Small intestine (tissue), 7 donors: ENCODE data around the gene OSBPL10. TPM values are rescaled to one million over a fixed set of nuclear protein-coding genes. Genes with fewer than 3 reads are reported as not detected.
"Not testable (repeated sequence)": the region's sequence is repeated elsewhere in the genome, so short reads cannot be mapped to it uniquely, and the experiment has no call there.

ENCODE experiments used
- DNase-seq, 2 donors: peaks; one replicate each; pipeline versions ENCODE4 v3.0.0 to v3.0.0-alpha.2; 2013
- FAIRE-seq: peaks from 2 replicates; lab custom pipeline; 2012; peaks lifted over from hg19 to GRCh38; lab: Jason Lieb, UNC
- H3K27ac ChIP-seq, 3 donors: one replicate each; pipeline ENCODE4 v1.5.1; 2013; ENCODE audit warnings: low read length in 2 of 3, mild to moderate bottlenecking in 2 of 3, control low read depth in 1 of 3, inconsistent platforms in 1 of 3, low read depth in 1 of 3, moderate library complexity in 1 of 3
- H3K27me3 ChIP-seq, 3 donors: one replicate each; pipeline ENCODE4 v1.6.1; 2013; ENCODE audit warnings: low read length in 3 of 3, inconsistent platforms in 1 of 3; ENCODE audit not compliant: control insufficient read depth in 3 of 3, insufficient read depth in 3 of 3
- H3K36me3 ChIP-seq, 3 donors: one replicate each; pipeline ENCODE4 v1.6.1; 2013; ENCODE audit warnings: low read length in 3 of 3, inconsistent platforms in 1 of 3, low read depth in 1 of 3, mild to moderate bottlenecking in 1 of 3, moderate library complexity in 1 of 3; ENCODE audit not compliant: control insufficient read depth in 3 of 3, insufficient read depth in 2 of 3
- H3K4me1 ChIP-seq, 3 donors: one replicate each; pipeline ENCODE4 v1.6.1; 2013; ENCODE audit warnings: low read length in 2 of 3, inconsistent platforms in 1 of 3, low read depth in 1 of 3, mild to moderate bottlenecking in 1 of 3, moderate library complexity in 1 of 3; ENCODE audit not compliant: control insufficient read depth in 3 of 3, insufficient read depth in 2 of 3
- H3K4me3 ChIP-seq, 3 donors: one replicate each; pipeline ENCODE4 v1.5.1; 2013; ENCODE audit warnings: low read length in 3 of 3, control low read depth in 1 of 3, inconsistent platforms in 1 of 3, low read depth in 1 of 3, mild to moderate bottlenecking in 1 of 3, moderate library complexity in 1 of 3
- H3K9me3 ChIP-seq, 2 donors: one replicate each; pipeline ENCODE4 v1.6.1; 2013; ENCODE audit warnings: low read depth in 1 of 2, low read length in 1 of 2; ENCODE audit not compliant: control insufficient read depth in 2 of 2, insufficient read depth in 1 of 2
- WGBS, 3 donors: extraction: QIAGEN DNeasy Blood & Tissue Kit; methylation state at CpG; one replicate each; pipeline ENCODE4 v1.1.7; 2013; 5-methylcytosine and 5-hydroxymethylcytosine counted together
- polyA plus RNA-seq, 4 donors: library from polyadenylated mRNA; stranded (reverse) in 3 of 4; unstranded in 1 of 4; fragments of 200-250 nt in 3 of 4; fragments of 120-200 nt in 1 of 4; gene quantifications; one replicate each; pipeline versions ENCODE4 v1.2.1 to v1.2.3, GENCODE V29; 2013
- donor health status: healthy with polysubstance abuse.
- donor health status: control.
- donor health status: control.
- donor health status: Bipolar disorder and iron deficiency.
- donor health status: healthy.

OSBPL10 gene
- polyA plus RNA-seq, 4 donors = 1.4 to 8.6 (median 3.8) TPM

DNA sequence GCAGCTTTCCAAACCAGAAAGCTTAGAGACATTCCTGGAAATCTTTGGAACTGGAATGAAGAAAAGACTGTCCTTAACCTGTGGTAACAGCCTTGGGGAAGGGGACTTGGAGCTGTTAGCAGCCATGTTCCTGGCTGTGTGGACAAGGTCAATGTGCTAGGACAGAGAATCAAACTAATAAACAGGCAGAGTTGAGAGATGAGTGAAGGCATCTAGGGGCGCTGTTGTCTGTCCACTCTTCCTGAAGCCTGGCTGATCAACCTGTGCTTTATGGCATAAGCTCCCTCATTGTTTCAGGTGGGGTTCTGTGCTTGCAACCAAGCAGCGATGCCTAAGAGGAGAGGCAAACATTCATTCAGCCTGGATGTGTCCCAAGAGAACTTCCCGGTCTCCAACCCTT lies 19.8 kb upstream of the OSBPL10 start:
- Histone ChIP-seq H3K27ac (no peak overlapping the region), H3K9me3 (no peaks in the 10 kb centered on the region), H3K4me1 (no peaks in the 10 kb centered on the region), H3K36me3 (no peaks in the 10 kb centered on the region), H3K4me3 (no peak overlapping the region), H3K27me3 (no peaks in the 10 kb centered on the region)
- 87 to 95% (median 88%) methylated on average over 3 of the region's 3 CpGs for WGBS, 3 donors
- DNase-seq (no peak), FAIRE-seq (no peak)

DNA sequence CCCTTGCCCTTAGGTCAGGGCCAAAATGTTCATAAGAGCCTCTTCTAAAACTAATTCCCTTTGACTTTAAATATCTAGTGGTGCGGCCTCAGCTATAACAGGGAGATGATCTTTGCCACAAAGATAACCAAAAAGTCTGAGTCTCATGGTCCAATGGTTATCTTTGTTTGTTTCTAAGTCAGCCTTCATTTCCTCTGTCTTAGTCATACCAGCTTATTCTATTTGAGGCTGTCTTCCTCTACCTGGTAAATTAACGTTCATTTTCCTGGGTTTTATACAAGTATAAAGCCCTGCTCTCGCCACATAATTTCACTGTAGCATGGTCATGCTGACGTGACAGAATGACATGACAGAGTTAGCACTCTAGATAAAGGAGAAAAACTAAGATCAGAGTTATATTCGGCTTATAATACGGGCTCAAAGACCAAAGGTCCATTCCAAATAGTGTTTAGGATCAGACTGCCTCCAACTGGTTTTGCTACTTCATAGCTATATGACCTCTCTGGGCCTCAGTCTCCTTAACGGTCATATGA lies 18.9 kb upstream of the OSBPL10 start:
- FAIRE-seq (no peak), DNase-seq (peak in 1 of 2 donors; percentile 20)
- Histone ChIP-seq H3K27ac (no peak overlapping the region), H3K4me1 (no peaks in the 10 kb centered on the region), H3K27me3 (no peaks in the 10 kb centered on the region), H3K4me3 (no peak overlapping the region), H3K9me3 (no peaks in the 10 kb centered on the region), H3K36me3 (no peaks in the 10 kb centered on the region)
- 39 to 66% (median 41%) methylated on average over 7 of the region's 7 CpGs for WGBS, 3 donors

DNA sequence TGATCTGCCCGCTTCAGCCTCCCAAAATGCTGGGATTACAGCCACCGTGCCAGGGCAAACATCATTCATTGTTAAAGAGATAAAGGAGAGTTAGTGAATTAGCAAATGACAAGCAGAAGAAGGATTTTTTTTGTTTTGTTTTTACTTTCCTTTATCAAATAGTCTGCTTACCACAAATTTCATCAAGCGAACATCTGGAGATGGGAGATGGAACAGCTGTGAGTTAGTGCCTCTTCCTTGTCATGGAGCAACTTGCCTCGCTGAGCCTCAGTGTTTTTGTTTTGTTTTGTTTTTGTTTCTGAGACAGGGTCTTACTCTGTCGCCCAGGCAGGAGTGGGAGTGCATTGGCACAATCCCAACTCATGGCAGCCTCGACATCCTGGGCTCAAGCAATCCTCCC lies 16.4 kb upstream of the OSBPL10 start:
- Histone ChIP-seq H3K4me3 (no peak overlapping the region), H3K36me3 (no peaks in the 10 kb centered on the region), H3K4me1 (no peaks in the 10 kb centered on the region), H3K27ac (no peak overlapping the region), H3K9me3 (peaks cover 0 to 2% of the 10 kb centered on the region in 2 donors), H3K27me3 (no peaks in the 10 kb centered on the region)
- 74 to 87% (median 83%) methylated on average over 6 of the region's 6 CpGs for WGBS, 3 donors
- FAIRE-seq = no peak
- no peak for DNase-seq

DNA sequence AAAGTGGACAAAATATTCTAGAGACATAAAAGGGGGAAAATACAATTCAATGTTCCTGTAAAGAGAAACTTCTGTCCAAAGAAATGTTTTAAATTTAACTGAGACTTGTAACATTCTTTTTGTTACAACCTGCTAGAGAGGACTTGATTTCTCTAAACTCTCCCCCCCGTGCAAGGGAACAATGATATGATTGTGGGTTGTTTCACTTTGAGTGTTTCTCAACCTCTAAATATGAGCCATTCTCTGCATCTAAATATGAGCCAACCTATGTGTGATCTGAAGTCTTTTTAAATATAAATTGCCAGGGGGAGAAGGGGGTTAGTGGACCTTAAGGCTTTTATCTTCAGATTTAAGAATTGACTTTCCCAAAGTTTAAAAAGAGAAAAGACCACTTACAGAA lies 15.1 kb upstream of the OSBPL10 start:
- Histone ChIP-seq H3K4me1 (no peaks in the 10 kb centered on the region), H3K36me3 (no peaks in the 10 kb centered on the region), H3K27ac (no peak overlapping the region), H3K27me3 (no peaks in the 10 kb centered on the region), H3K9me3 (peaks cover 0 to 2% of the 10 kb centered on the region in 2 donors), H3K4me3 (no peak overlapping the region)
- no peak for DNase-seq
- no peak for FAIRE-seq
- WGBS, 3 donors = 67 to 78% (median 69%) methylated on average over 1 of the region's 1 CpG

DNA sequence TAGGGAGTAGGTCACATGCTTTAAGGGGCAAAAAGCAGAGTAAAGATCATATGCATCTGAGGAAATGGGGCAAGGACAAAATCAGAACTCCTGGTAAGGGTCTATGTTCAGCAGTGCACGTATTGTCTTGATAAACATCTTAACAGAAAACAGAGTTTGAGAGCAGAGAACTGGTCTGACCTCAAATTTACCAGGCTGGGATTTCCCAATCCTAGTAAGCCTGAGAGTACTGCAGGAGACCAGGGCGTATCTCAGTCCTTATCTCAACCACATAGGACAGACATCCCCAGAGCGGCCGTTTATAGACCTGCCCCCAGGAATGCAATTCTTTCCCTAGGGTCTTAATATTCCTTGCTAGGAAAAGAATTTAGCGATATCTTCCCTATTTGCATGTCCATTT lies 14.0 kb upstream of the OSBPL10 start:
- not testable (repeated sequence) for H3K36me3 ChIP-seq, DNase-seq, H3K27ac ChIP-seq, H3K27me3 ChIP-seq, H3K4me1 ChIP-seq, H3K9me3 ChIP-seq, H3K4me3 ChIP-seq, FAIRE-seq
- 81 to 82% (median 82%) methylated on average over 5 of the region's 5 CpGs for WGBS, 3 donors

DNA sequence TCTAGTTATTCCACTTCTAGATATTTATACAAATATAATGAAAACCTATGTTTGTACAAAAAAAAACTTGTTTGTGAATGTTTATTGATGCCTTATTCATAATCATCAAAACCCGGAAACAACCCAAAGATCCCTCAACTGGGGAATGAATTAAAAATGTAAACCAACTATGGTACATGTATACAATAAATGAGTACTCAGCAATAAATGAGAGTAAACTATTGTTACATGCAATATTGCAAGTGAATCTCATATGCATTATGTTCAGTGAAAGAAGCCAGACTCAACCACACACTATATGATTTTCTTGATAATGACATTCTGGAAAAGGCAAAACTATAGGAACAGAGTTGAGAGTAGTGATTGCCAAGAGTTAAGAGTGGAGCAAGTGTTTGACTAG lies 12.8 kb upstream of the OSBPL10 start:
- Histone ChIP-seq H3K27me3 (no peaks in the 10 kb centered on the region), H3K4me1 (no peaks in the 10 kb centered on the region), H3K9me3 (peaks cover 0 to 11% of the 10 kb centered on the region in 2 donors), H3K36me3 (no peaks in the 10 kb centered on the region), H3K4me3 (no peak overlapping the region), H3K27ac (no peak overlapping the region)
- FAIRE-seq (no peak), DNase-seq (no peak)
- 85 to 92% (median 92%) methylated on average over 1 of the region's 1 CpG for WGBS, 3 donors

DNA sequence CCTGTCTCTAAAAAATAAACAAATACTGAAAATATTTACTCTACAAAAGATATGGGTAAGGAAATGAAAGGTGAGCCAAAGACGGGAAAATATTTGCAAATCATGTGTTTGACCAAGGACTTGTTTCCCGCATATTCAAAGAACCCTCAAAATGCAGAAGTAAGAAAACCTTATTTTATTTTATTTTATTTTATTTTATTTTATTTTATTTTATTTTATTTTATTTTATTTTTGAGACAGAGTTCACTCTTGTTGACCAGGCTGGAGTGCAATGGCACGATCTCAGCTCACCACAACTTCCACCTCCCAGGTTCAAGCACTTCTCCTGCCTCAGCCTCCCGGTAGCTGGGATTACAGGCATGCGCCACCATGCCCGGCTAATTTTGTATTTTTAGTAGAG lies 11.9 kb upstream of the OSBPL10 start:
- peaks cover 0 to 12% of the 10 kb centered on the region in 2 donors for H3K9me3 ChIP-seq
- not testable (repeated sequence) for DNase-seq, H3K36me3 ChIP-seq, H3K4me3 ChIP-seq, H3K4me1 ChIP-seq, FAIRE-seq, H3K27ac ChIP-seq, H3K27me3 ChIP-seq
- WGBS, 3 donors = 94 to 97% (median 97%) methylated on average over 6 of the region's 6 CpGs

DNA sequence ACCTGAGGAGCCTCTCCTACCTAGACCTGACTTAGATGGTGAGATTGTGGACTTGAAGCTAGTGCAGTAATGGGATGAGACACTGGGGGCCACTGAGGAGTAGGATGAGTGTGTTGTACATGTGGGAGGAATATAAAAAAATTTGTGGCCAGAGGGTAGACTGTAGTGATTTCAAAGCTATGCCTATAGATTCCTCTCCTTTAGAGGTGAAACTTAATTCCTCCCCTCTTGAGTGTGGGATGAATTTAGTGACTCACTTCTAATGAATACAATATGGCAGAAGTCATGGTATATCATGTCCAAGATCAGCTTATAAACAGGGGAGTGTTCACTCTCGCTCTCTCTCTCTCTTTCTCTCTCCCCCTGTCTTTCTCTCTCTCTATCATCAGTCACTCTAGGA lies 7.2 kb upstream of the OSBPL10 start:
- no peaks in the 10 kb centered on the region for H3K4me1 ChIP-seq
- 86 to 100% (median 94%) methylated on average over 1 of the region's 1 CpG for WGBS, 3 donors
- H3K27ac ChIP-seq = no peak overlapping the region
- FAIRE-seq (no peak), DNase-seq (no peak)
- no peaks in the 10 kb centered on the region for H3K27me3 ChIP-seq
- no peak overlapping the region for H3K4me3 ChIP-seq
- H3K36me3 ChIP-seq = no peaks in the 10 kb centered on the region
- peaks cover 0 to 9% of the 10 kb centered on the region in 2 donors for H3K9me3 ChIP-seq

DNA sequence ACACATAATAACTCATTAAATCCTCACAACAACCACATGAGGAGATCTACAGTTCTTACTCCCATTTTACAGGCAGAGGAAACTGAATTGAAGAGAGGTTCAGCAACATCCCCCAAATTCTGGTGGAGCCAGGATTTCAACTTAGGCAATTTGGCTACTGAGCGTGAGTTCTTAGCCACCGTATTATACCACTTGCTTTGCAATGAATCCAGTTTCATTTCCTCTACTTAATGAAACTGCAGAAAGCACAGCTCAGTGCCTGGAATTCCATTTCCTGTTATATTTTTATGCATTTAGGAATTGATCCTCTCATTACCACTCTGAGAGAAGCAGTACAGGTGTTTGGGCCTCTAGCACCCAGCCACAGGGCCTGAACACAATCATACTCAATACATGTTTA lies 4.8 kb upstream of the OSBPL10 start:
- Histone ChIP-seq H3K27ac (no peak overlapping the region), H3K4me3 (no peak overlapping the region), H3K9me3 (peaks cover 0 to 6% of the 10 kb centered on the region in 2 donors), H3K36me3 (no peaks in the 10 kb centered on the region), H3K4me1 (no peaks in the 10 kb centered on the region), H3K27me3 (no peaks in the 10 kb centered on the region)
- WGBS, 3 donors = 78 to 87% (median 85%) methylated on average over 2 of the region's 2 CpGs
- no peak for DNase-seq
- FAIRE-seq = no peak
